Endodermal cell (in vitro differentiated cells): Measurements from ENCODE around the gene LARP4B. TPM values are rescaled to one million over a fixed set of nuclear protein-coding genes. Genes with fewer than 3 reads are reported as not detected.

Experiments
- DNase-seq: peaks from one replicate; pipeline ENCODE4 v3.0.0-alpha.2; 2017
- H3K27ac ChIP-seq: 2 replicates; pipeline ENCODE4 v1.5.1; 2013; ENCODE audit warnings: mild to moderate bottlenecking, low read depth, low read length, moderate library complexity
- H3K27me3 ChIP-seq: 2 replicates; pipeline ENCODE4 v1.6.1; 2013; ENCODE audit warnings: mild to moderate bottlenecking, low read length, moderate library complexity; ENCODE audit not compliant: insufficient read depth, control insufficient read depth, poor library complexity, severe bottlenecking
- H3K36me3 ChIP-seq: 2 replicates; pipeline ENCODE4 v1.7.0; 2013; ENCODE audit warnings: mild to moderate bottlenecking, low read length, moderate library complexity; ENCODE audit not compliant: control insufficient read depth, insufficient read depth
- H3K4me1 ChIP-seq: one replicate; pipeline ENCODE4 v1.7.0; 2013; ENCODE audit warnings: low read length; ENCODE audit not compliant: control insufficient read depth, insufficient read depth
- H3K4me3 ChIP-seq: 2 replicates; pipeline ENCODE4 v1.5.1; 2013; ENCODE audit warnings: mild to moderate bottlenecking, low read length, moderate library complexity
- H3K9ac ChIP-seq: 2 replicates; pipeline ENCODE4 v1.6.1; 2013; ENCODE audit warnings: mild to moderate bottlenecking, low read length, moderate library complexity; ENCODE audit not compliant: poor library complexity, severe bottlenecking; ENCODE audit errors: extremely low read depth
- H3K9me3 ChIP-seq: 2 replicates; pipeline ENCODE4 v1.6.1; 2013; ENCODE audit warnings: mild to moderate bottlenecking, low read length, moderate library complexity; ENCODE audit not compliant: control insufficient read depth
- H3K27ac Mint-ChIP-seq: 2 replicates; pipeline ENCODE4 v1.8.0; 2020; ENCODE audit warnings: mixed read lengths
- H3K27me3 Mint-ChIP-seq: 2 replicates; pipeline ENCODE4 v1.8.0; 2021; ENCODE audit warnings: mild to moderate bottlenecking, mixed read lengths; ENCODE audit not compliant: insufficient read depth
- H3K36me3 Mint-ChIP-seq: 2 replicates; pipeline ENCODE4 v1.8.0; 2020; ENCODE audit warnings: low read depth, mixed read lengths
- H3K4me1 Mint-ChIP-seq: 2 replicates; pipeline ENCODE4 v1.8.0; 2020; ENCODE audit warnings: mixed read lengths
- H3K4me3 Mint-ChIP-seq: 2 replicates; pipeline ENCODE4 v1.8.0; 2020; ENCODE audit warnings: mild to moderate bottlenecking, moderate library complexity, mixed read lengths
- H3K9me3 Mint-ChIP-seq: 2 replicates; pipeline ENCODE4 v1.8.0; 2020; ENCODE audit warnings: mild to moderate bottlenecking, mixed read lengths
- CTCF ChIP-seq: fragments of 200-600 bp; sonication (generic); conservative IDR thresholded peaks from 2 replicates; pipeline ENCODE4 v1.5.0; 2021; ENCODE audit warnings: antibody characterized with exemption, mild to moderate bottlenecking
- WGBS, 2 experiments: methylation state at CpG; one replicate each; pipeline versions ENCODE4 v1.1.5 to v1.1.7; 2013; ENCODE audit warnings: missing lambda C conversion rate in 2 of 2, mixed read lengths in 1 of 2; ENCODE audit not compliant: insufficient coverage in 1 of 2, insufficient read length in 1 of 2; 5-methylcytosine and 5-hydroxymethylcytosine counted together
- total RNA-seq, 2 donors: library from RNA; stranded (reverse); fragmentation: NEBNext Ultra II Directional in 1 of 2; extraction: Animal tissue kit (Norgen Biotek cat#: 25700) in 1 of 2; gene quantifications; 2 replicates in 1 of 2; 3 replicates in 1 of 2; pipeline ENCODE4 v1.2.1, GENCODE V29; 2021

LARP4B gene
- total RNA-seq, 2 donors from 2014 or later: 94.1 to 94.3 TPM

- Mint-ChIP-seq H3K4me3 (no peak overlapping the region), H3K36me3 (peaks cover 65% of the 10 kb centered on the region), H3K4me1 (no peaks in the 10 kb centered on the region), H3K27ac (no peak overlapping the region), H3K9me3 (no peaks in the 10 kb centered on the region), H3K27me3 (no peaks in the 10 kb centered on the region)
- DNase-seq: no peak
- Histone ChIP-seq H3K4me3 (no peak overlapping the region), H3K36me3 (peaks cover 89% of the 10 kb centered on the region), H3K4me1 (peaks cover 2% of the 10 kb centered on the region), H3K9ac (no peak overlapping the region), H3K27me3 (no peaks in the 10 kb centered on the region), H3K27ac (no peak overlapping the region), H3K9me3 (no peaks in the 10 kb centered on the region)
- 92 to 94% methylated on average over 9 of the region's 9 CpGs for WGBS, 2 experiments
- TF ChIP-seq CTCF: no peak
Measured at GRCh38 chr10:878333-878759, 53.2 kb downstream of the LARP4B start.

GRCh38 chr10:876438-876837, 55.1 kb downstream of the LARP4B start:
- Histone ChIP-seq H3K9ac (no peak overlapping the region), H3K27ac (no peak overlapping the region), H3K36me3 (peaks cover 90% of the 10 kb centered on the region), H3K9me3 (no peaks in the 10 kb centered on the region), H3K4me1 (peaks cover under 1% of the 10 kb centered on the region), H3K4me3 (no peak overlapping the region), H3K27me3 (no peaks in the 10 kb centered on the region)
- no peak for TF ChIP-seq CTCF
- no peak overlapping the region for H3K4me3 Mint-ChIP-seq
- no peaks in the 10 kb centered on the region for H3K4me1 Mint-ChIP-seq
- peaks cover 65% of the 10 kb centered on the region for H3K36me3 Mint-ChIP-seq
- no peak for DNase-seq
- H3K9me3 Mint-ChIP-seq: no peaks in the 10 kb centered on the region
- H3K27me3 Mint-ChIP-seq: no peaks in the 10 kb centered on the region
- no peak overlapping the region for H3K27ac Mint-ChIP-seq
- 88 to 96% methylated on average over 2 of the region's 2 CpGs for WGBS, 2 experiments

GRCh38 chr10:873020-873419, 58.5 kb downstream of the LARP4B start:
- H3K36me3 ChIP-seq: peaks cover 86% of the 10 kb centered on the region
- no peak for TF ChIP-seq CTCF
- no peak overlapping the region for H3K4me3 ChIP-seq
- no peak overlapping the region for H3K27ac ChIP-seq
- peaks cover 51% of the 10 kb centered on the region for H3K36me3 Mint-ChIP-seq
- no peaks in the 10 kb centered on the region for H3K4me1 Mint-ChIP-seq
- no peak for DNase-seq
- H3K27ac Mint-ChIP-seq: peak overlapping the region; percentile 57
- no peak overlapping the region for H3K4me3 Mint-ChIP-seq
- no peaks in the 10 kb centered on the region for H3K4me1 ChIP-seq
- H3K9me3 ChIP-seq: no peaks in the 10 kb centered on the region
- no peaks in the 10 kb centered on the region for H3K9me3 Mint-ChIP-seq
- H3K27me3 Mint-ChIP-seq: no peaks in the 10 kb centered on the region
- WGBS, 2 experiments: 83 to 96% methylated on average over 1 to 7 of the region's 7 CpGs
- no peak overlapping the region for H3K9ac ChIP-seq
- no peaks in the 10 kb centered on the region for H3K27me3 ChIP-seq
